Regular cardiac myocyte (primary cell): ENCODE measurements around the gene ZDHHC3. TPM values are rescaled to one million over a fixed set of nuclear protein-coding genes. Genes with fewer than 3 reads are reported as not detected.

Experiments
- total RNA-seq: library from RNA; depleted of rRNA; stranded (reverse); fragments of >200 nt; gene quantifications from 2 replicates; pipeline ENCODE4 v1.2.3, GENCODE V29; 2014

The ZDHHC3 gene
- total RNA-seq, result 36.4 and 42.0 TPM in 2 replicates

DNA sequence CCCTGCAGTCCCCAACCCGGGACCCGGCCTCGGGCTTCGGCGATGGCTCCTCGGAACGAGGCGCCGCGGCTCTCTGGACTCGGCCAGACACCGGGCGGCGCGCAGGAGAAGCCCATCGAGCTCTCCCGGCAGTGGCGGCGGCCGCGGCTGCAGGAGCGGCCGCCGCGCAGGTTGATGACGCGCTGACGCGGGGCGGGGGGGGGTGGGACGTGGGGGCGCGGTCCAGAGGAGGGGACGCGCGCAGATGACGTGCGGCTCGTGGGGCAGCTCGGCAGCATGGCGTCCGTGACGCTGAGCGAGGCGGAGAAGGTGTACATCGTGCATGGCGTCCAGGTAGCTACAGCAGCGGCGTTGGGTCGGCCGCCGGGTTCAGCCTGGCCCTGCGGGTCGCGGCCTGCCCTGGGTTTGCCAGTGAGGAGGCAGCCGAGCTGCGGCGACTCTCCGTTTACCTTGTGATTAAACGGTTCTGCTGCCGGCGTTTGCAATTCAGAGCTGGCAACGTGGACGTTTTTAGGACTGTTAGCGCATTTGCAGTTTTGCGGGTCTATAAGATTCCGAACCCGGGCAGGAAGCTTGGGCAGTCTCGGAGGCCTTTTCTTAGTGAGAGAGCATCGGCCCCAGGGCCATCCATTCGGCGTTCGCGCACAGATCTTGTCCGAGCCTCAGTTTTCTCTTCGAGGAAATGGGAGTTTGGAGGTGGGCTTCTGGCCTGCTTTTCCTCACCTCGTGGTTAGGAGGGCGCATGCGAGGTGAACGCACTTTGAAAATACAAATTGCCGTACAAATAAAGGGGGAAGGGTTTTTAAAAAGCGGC, at the start of gene ZDHHC3, which contains the start of gene EXOSC7:
TSS of gene ZDHHC3 (minus strand) at position 173 of the 814 bp plus-strand sequence. CDS start 16,738 bp downstream, outside the sequence.
TSS of gene EXOSC7 (plus strand) at position 243 of the 814 bp plus-strand sequence. CDS start at position 277, 34 bp downstream.

Other genes with a start within 250 kb of the ZDHHC3 start
- gene ZNF501, start 246.5 kb downstream of the ZDHHC3 start, total RNA-seq, result 4.5 and 5.2 TPM in 2 replicates
- 16.9 and 22.0 TPM in 2 replicates for gene KIAA1143, start 214.6 kb downstream of the ZDHHC3 start, total RNA-seq
- 3.1 and 19.0 TPM in 2 replicates for gene KIF15, start 214.4 kb downstream of the ZDHHC3 start, total RNA-seq
- gene TMEM42, start 114.3 kb downstream of the ZDHHC3 start, total RNA-seq, result 13.8 and 18.3 TPM in 2 replicates
- not detected in 2 replicates for gene TGM4, start 101.6 kb downstream of the ZDHHC3 start, total RNA-seq
- gene EXOSC7, start 70 bp upstream of the ZDHHC3 start, total RNA-seq, result 47.6 and 54.1 TPM in 2 replicates
- gene CLEC3B, start 50.1 kb upstream of the ZDHHC3 start, total RNA-seq, result 3.8 and 23.7 TPM in 2 replicates
- 16.5 and 37.5 TPM in 2 replicates for gene CDCP1, start 170.2 kb upstream of the ZDHHC3 start, total RNA-seq